HL-60 (cell line): Measurements from ENCODE around the gene DPP6.

Experiments
- DNase-seq, 2 experiments: peaks; one replicate each; pipeline ENCODE4 v3.0.0-alpha.2; 2010 to 2020; ENCODE audit warnings: low read depth in 1 of 2, low spot score in 1 of 2
- H3K27ac ChIP-seq: fragments of 250-450 bp; sonication (Bioruptor Pico); replicated peaks from 2 replicates; pipeline ENCODE4 v1.5.1; 2020; ENCODE audit warnings: mild to moderate bottlenecking, moderate library complexity
- H3K27me3 ChIP-seq: fragments of 250-450 bp; sonication (Bioruptor Pico); 2 replicates; pipeline ENCODE4 v1.5.1; 2021; ENCODE audit warnings: mild to moderate bottlenecking, moderate library complexity; ENCODE audit not compliant: insufficient read depth, poor library complexity, severe bottlenecking
- H3K4me3 ChIP-seq: replicated peaks from 2 replicates; pipeline ENCODE4 v1.5.1; 2011; ENCODE audit warnings: mild to moderate bottlenecking, control low read depth, low read length; ENCODE audit not compliant: insufficient read depth
- GABPA ChIP-seq: IDR thresholded peaks from 2 replicates; pipeline ENCODE4 v1.6.1; 2012; ENCODE audit warnings: low read depth
- POLR2AphosphoS5 ChIP-seq: IDR thresholded peaks from 2 replicates; pipeline ENCODE4 v1.6.1; 2012; ENCODE audit warnings: low read depth
- SPI1 ChIP-seq: IDR thresholded peaks from 2 replicates; pipeline ENCODE4 v1.6.1; 2012; ENCODE audit warnings: low read depth, mild to moderate bottlenecking, borderline replicate concordance
- TF ChIP-seq, protein P1 (sequence below): IDR thresholded peaks from one replicate; pipeline ENCODE4 v1.5.1; 2011; ENCODE audit warnings: low read length, control low read depth, inconsistent platforms; ENCODE audit not compliant: insufficient read depth
- TF ChIP-seq, protein P2 (sequence below): IDR thresholded peaks from 2 replicates; pipeline ENCODE4 v1.6.1; 2012; ENCODE audit warnings: low read depth; ENCODE audit not compliant: insufficient replicate concordance

DPP6 gene

DNA sequence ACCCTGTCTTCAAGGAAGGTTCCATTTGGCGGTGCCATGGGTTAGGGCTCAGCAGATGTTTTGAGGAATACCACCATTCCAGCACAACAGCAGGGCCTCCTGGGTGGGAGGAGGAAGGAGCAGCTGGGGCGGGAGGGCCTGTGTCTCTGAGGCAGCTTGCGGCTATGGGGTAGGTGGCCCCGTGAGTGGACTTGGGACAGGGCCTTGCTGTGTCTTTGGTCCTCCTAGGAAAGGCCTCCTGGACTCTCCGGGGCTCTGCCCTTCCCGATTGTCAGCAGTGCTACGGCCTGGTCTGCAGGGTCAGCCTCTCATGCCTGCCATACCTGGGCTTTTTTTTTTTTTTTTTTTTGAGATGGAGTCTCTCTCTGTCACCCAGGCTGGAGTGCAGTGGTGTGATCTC is 854.0 kb downstream of the DPP6 start:
- no peak for DNase-seq
- no peaks in the 10 kb centered on the region for H3K27me3 ChIP-seq

DNA sequence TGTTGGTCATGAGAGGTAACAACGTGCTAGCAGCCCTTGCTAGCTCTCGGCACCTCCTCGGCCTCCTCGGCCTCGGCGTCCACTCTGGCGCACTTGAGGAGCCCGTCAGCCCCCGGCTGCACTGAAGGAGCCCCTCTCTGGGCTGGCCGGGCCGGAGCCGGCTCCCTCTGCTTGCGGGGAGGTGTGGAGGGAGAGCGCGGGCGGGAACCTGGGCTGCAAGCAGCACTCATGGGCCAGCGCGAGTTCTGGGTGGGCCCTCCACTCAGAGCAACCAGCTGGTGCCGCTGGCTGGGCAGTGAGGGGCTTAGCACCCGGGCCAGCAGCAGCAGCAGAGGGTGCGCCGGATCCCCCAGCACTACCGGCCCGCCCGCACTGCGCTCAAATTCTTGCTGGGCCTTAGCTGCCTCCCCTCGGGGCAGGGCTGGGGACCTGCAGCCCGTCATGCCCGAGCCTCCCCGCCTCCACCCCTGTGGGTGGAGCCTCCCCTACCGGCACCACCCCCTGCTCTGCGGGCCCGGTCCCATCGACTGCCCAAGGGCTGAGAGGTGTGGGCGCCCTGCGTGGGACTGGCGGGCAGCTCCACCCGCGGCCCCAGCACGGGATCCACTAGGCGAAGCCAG is 854.6 kb downstream of the DPP6 start:
- H3K27me3 ChIP-seq = no peaks in the 10 kb centered on the region
- no peak for DNase-seq
- TF ChIP-seq GABPA = no peak
- TF ChIP-seq SPI1 = no peak
- no peak for TF ChIP-seq POLR2AphosphoS5
- TF ChIP-seq, protein P1, sequence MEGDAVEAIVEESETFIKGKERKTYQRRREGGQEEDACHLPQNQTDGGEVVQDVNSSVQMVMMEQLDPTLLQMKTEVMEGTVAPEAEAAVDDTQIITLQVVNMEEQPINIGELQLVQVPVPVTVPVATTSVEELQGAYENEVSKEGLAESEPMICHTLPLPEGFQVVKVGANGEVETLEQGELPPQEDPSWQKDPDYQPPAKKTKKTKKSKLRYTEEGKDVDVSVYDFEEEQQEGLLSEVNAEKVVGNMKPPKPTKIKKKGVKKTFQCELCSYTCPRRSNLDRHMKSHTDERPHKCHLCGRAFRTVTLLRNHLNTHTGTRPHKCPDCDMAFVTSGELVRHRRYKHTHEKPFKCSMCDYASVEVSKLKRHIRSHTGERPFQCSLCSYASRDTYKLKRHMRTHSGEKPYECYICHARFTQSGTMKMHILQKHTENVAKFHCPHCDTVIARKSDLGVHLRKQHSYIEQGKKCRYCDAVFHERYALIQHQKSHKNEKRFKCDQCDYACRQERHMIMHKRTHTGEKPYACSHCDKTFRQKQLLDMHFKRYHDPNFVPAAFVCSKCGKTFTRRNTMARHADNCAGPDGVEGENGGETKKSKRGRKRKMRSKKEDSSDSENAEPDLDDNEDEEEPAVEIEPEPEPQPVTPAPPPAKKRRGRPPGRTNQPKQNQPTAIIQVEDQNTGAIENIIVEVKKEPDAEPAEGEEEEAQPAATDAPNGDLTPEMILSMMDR = no peak
- TF ChIP-seq, protein P2, sequence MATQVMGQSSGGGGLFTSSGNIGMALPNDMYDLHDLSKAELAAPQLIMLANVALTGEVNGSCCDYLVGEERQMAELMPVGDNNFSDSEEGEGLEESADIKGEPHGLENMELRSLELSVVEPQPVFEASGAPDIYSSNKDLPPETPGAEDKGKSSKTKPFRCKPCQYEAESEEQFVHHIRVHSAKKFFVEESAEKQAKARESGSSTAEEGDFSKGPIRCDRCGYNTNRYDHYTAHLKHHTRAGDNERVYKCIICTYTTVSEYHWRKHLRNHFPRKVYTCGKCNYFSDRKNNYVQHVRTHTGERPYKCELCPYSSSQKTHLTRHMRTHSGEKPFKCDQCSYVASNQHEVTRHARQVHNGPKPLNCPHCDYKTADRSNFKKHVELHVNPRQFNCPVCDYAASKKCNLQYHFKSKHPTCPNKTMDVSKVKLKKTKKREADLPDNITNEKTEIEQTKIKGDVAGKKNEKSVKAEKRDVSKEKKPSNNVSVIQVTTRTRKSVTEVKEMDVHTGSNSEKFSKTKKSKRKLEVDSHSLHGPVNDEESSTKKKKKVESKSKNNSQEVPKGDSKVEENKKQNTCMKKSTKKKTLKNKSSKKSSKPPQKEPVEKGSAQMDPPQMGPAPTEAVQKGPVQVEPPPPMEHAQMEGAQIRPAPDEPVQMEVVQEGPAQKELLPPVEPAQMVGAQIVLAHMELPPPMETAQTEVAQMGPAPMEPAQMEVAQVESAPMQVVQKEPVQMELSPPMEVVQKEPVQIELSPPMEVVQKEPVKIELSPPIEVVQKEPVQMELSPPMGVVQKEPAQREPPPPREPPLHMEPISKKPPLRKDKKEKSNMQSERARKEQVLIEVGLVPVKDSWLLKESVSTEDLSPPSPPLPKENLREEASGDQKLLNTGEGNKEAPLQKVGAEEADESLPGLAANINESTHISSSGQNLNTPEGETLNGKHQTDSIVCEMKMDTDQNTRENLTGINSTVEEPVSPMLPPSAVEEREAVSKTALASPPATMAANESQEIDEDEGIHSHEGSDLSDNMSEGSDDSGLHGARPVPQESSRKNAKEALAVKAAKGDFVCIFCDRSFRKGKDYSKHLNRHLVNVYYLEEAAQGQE = no peak

More for the DNA sequence above, 854.0 kb downstream of the DPP6 start:
- no peak overlapping the region for H3K27ac ChIP-seq
- TF ChIP-seq, protein P2 = no peak
- TF ChIP-seq SPI1 (no peak), POLR2AphosphoS5 (no peak), GABPA (no peak)
- TF ChIP-seq, protein P1 = no peak
- H3K4me3 ChIP-seq = no peak overlapping the region

DNA sequence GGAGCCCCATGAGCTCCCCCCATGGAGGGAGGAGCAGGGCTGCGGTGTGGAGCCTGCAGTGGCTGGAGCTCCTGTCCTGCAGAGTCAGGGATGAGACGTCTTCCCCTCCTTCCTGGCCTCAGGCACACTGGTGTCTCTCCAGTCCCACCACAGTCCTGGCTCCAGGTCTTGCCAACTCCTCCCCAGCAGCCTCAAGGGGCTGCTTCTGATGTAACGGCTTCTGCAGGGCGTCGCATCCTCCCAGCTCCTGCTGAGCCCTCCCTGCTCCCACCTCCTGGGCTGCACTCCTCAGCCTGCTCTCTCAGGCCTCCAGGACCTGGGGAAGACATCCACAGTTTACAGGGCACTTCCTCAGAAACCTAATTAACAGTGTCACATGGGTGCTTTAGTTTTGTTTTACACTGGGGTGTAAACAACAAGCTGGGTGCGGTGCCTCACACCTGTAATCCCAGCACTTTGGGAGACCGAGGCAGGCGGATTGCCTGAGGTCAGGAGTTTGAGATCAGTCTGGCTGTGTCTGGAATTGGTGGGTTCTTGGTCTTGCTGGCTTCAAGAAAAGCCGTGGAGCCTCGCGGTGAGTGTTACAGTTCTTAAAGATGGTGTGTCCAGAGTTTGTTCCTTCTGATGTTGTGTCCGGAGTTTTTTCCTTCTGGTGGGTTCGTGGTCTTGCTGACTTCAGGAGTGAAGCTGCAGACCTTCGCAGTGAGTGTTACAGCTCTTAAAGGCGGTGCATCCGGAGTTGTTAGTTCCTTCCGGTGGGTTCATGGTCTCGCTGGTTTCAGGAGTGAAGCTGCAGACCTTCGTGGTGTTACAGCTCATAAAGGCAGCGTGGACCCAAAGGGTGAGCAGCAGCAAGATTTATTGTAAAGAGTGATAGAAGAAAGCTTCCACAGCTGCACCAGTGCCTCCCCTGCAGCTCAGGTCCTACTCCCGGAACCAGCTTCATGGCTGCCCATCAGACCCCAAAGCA is 855.7 kb downstream of the DPP6 start:
- TF ChIP-seq POLR2AphosphoS5 = no peak
- no peak for TF ChIP-seq SPI1
- TF ChIP-seq, protein P2 = no peak
- TF ChIP-seq, protein P1 = no peak
- no peak for TF ChIP-seq GABPA
- DNase-seq = no peak
- H3K27me3 ChIP-seq = no peaks in the 10 kb centered on the region
- no peak overlapping the region for H3K4me3 ChIP-seq
- H3K27ac ChIP-seq = no peak overlapping the region

More for the DNA sequence above, 854.6 kb downstream of the DPP6 start:
- Histone ChIP-seq H3K4me3 (no peak overlapping the region), H3K27ac (no peak overlapping the region)
